ENCODE measurements around the gene KCNJ18.
"Not testable (repeated sequence)": the region's sequence is repeated elsewhere in the genome, so short reads cannot be mapped to it uniquely, and the experiment has no call there.

KCNJ18 gene

DNA sequence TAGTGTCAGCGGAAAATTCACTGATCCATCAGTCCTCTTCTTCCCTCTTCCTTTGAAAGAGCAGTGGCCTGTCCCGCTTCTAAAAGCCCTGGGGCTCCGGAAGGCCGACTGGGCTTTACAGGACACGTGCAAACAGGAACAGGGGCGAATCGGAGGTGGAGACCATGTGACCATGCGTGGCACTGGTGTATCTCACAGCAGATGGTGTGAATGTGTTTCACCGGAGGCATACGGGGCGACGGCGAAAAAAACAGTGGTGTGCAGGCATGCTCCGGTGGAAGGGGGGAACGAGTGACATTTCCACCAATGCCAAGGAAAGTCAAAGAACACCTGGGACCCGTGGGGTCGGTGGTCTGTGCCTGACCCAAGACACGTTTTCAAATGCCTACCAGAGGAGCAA, 8.4 kb upstream of the KCNJ18 start:
- not testable (repeated sequence) for DNase-seq (ENCODE audit: low read depth in 1 of 2, low spot score in 1 of 2)

- DNase-seq (ENCODE audit: low read depth in 1 of 2, low spot score in 1 of 2) = not testable (repeated sequence)
Measured at GRCh38 chr17:21684384-21684783, 7.9 kb upstream of the KCNJ18 start.

GRCh38 chr17:21685061-21685795, 7.1 kb upstream of the KCNJ18 start:
- DNase-seq (ENCODE audit: low read depth in 1 of 2, low spot score in 1 of 2) = not testable (repeated sequence)

DNA sequence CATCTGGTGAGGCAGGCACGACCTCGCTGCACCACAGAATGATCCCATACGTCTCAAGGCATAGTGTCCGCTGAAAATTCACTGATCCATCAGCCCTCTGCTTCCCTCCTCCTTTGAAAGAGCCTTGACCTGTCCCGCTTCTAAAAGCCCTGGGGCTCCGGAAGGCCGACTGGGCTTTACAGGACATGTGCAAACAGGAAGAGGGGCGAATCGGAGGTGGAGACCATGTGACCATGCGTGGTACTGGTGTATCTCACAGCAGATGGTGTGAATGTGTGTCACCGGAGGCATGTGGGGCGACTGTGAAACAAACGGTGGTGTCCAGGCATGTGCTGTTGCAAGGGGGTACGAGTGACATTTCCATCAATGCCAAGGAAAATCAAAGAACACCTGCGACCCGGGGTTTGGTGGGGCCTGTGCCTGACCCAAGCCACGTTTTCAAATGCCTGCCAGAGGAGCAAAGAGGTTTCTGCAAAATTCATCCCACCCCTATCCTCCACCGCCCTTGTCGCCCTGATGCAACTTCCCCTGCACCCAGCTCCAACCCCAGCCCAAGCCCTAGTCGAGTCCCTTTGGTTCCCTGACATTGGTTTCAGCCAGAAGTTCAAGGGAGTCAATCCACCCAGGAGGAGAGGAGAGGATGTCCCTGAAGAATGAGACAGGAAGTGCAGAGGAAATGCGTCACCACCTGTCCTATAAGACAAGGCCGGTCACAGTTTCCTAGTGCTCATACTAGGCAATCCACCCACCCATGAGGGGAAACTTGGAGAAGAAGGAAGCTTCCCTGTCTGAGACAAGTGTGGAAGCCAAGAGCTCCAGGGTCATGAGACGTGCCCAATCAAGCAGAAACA, 5.9 kb upstream of the KCNJ18 start:
- DNase-seq (ENCODE audit: low read depth in 1 of 2, low spot score in 1 of 2) = no peak

- no peak for DNase-seq (ENCODE audit: low read depth in 1 of 2, low spot score in 1 of 2)
Measured at GRCh38 chr17:21687136-21687953, 5.0 kb upstream of the KCNJ18 start.

GRCh38 chr17:21688293-21688949, 3.9 kb upstream of the KCNJ18 start:
- no peak for DNase-seq (ENCODE audit: low read depth in 1 of 2, low spot score in 1 of 2)

- no peak for DNase-seq (ENCODE audit: low read depth in 1 of 2, low spot score in 1 of 2)
Measured at GRCh38 chr17:21689604-21690003, 2.7 kb upstream of the KCNJ18 start.

- DNase-seq (ENCODE audit: low read depth in 1 of 2, low spot score in 1 of 2) = not testable (repeated sequence)
Measured at GRCh38 chr17:21690811-21691210, 1.5 kb upstream of the KCNJ18 start.

- not testable (repeated sequence) for DNase-seq (ENCODE audit: low read depth in 1 of 2, low spot score in 1 of 2)
Measured at GRCh38 chr17:21691481-21691880, 842 bp upstream of the KCNJ18 start.

- DNase-seq (ENCODE audit: low read depth in 1 of 2, low spot score in 1 of 2) = not testable (repeated sequence)
Measured at GRCh38 chr17:21692704-21693065, 362 bp downstream of the KCNJ18 start.

DNA sequence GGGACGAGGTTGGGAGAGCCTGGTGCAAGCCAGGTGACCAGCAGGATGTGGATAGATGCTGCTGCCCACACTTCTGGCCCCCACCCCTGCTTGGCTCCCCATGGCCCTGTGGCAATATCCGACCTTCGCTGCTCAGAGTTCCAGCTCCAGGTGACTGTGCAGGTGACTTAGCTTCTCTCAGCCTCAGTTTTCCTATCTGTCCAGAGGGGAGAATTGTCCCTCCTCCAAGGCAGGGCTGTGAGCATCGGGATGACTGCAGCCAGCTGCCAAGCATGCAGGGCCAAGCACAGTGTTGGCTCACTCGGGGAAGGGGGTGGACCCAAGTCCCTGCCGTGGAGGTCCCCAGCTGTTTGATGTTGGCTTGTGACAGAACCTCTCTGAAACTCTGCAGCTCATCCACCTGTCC, 1.1 kb downstream of the KCNJ18 start:
- DNase-seq (ENCODE audit: low read depth in 1 of 2, low spot score in 1 of 2) = not testable (repeated sequence)

- not testable (repeated sequence) for DNase-seq (ENCODE audit: low read depth in 1 of 2, low spot score in 1 of 2)
Measured at GRCh38 chr17:21693937-21694336, 1.6 kb downstream of the KCNJ18 start.

DNA sequence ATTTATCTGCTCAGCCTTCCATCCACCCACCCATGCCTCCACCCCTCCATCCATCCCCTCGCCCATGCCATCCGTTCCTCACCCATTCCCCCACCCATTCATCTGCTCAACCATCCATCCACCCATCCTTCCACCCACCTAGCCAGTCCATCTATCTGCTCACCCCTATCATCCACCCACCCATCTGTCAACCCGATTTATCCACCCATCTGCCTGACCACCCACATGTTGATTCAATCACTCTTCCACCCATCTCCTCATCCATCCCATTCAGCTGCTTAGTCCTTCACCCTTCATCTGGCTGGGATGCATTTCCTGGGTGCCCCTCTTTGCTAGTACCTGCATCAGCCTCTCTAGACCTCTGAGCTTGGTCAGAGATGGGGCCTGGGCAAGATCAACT, 3.9 kb downstream of the KCNJ18 start:
- DNase-seq (ENCODE audit: low read depth in 1 of 2, low spot score in 1 of 2) = not testable (repeated sequence)

DNA sequence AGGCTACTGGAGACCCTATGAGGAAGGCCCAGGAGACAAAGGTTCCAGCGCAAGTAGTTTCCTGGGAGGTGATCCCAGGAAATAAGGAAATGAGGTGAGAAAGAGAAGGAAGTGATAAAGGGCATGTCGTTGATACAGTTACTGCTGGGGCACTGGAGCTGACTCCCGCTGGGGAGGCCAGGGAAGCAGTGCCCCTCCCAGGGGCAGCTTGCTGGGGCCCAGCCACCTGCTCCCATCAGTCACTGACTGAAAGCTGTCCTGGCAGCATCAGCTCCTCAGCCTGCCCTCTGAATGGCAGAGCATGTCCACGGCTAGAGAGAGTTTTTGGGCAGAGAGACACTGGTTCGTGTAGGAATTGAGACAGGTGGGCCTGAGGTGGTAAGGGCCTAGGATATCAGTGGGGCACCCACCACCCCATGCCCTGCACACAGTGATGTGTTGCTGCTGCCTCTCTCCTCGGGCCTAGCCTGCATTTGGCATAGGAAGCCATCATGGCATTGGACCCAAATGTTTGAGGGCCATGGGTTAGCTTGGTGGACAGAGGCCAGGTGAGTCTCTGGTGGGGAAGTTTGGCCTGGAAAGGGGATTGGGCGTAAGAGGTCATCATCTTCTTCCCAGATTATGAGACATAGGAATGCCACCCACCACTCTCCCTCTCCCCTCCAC, 4.7 kb downstream of the KCNJ18 start:
- DNase-seq (ENCODE audit: low read depth in 1 of 2, low spot score in 1 of 2) = not testable (repeated sequence)

GRCh38 chr17:21697508-21697860, 5.2 kb downstream of the KCNJ18 start:
- not testable (repeated sequence) for DNase-seq (ENCODE audit: low read depth in 1 of 2, low spot score in 1 of 2)

DNA sequence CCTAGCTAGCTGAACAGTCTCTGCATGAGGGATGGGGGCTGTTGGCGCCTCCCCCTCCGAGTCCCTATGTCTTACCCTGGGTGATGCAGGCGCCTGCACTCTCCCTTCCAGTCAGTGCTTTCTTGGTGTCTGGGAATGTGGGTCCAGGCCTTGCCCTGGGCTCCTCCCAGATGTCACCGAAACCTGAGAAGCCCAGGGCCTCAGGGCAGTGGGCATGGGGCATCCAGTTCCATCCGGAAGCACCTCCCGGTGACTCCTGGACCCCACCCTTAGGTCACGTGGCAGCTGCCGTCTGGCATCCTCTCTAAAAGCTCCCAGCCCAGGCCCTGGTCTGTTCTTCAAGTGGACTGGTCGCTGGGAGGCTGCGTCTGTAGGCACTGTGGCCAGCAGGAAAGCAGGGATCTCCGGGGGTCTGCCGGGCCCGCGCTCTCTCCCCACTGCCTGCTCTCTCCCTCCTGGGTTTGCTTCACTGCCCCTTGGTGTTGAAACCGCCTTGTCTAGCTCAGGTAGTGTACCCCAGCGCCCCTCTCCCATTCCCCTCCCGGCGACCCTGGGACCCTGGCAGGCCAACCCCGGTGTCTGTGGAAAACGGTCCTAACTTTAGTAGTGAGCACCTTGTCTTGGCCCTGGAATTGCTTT, 6.2 kb downstream of the KCNJ18 start:
- not testable (repeated sequence) for DNase-seq (ENCODE audit: low read depth in 1 of 2, low spot score in 1 of 2)

- DNase-seq (ENCODE audit: low read depth in 1 of 2, low spot score in 1 of 2) = not testable (repeated sequence)
Measured at GRCh38 chr17:21699124-21699523, 6.8 kb downstream of the KCNJ18 start.

DNA sequence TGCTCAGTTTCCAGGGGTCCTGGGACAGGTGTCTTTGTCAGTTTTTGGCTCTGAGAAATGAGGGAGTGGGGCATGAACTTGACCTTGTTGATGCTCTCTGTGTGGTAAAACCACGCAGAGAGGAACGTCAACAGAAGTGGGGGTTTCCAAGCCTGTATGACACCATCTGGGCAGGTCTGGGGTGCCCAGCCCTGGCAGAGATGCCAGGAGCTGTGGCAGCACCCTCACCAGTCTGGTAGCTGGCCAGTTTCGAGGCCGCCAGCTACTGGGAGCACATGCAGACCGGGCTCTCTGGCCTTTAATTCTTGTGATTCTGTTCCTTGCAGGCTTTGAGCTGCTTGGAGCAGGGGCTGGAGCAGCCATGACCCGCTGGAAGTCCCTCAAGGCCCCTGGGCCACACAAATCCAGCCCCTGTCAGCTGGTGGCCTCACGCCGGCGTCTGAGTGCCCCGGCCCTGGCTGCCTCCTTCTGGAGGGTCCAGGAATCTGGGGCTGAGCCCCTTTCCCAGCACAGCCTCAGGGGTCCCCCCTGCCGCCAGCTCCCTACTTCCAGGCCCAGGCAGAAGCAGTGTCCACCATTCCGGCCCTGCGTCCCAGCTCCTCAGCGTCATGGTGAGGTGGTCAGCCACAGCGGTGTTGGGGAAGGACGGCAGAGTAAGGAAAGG, 7.4 kb downstream of the KCNJ18 start:
- DNase-seq (ENCODE audit: low read depth in 1 of 2, low spot score in 1 of 2) = not testable (repeated sequence)

DNA sequence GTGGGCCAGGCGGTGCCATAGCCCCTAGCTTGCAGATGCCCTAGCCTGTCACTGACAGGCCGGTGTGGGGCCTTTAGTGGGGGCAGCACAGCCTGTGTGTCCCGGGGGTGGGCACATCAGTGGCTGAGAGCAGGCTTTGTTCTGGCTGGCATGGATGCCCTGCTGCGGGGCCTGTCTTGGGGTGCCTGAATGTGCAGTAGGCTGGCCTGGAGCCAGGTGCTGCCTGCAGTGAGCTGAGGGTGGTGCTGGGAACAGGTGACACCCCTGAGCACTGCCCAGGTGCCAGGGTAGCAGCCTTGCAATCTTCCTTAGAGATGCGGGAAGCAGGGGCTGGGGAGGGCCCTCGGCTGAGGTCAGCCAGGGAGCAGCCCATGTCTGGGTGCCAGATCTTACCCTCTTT, 8.8 kb downstream of the KCNJ18 start:
- DNase-seq (ENCODE audit: low read depth in 1 of 2, low spot score in 1 of 2) = not testable (repeated sequence)

All from stimulated activated CD4-positive, alpha-beta T cell treated with anti-CD3 and anti-CD28 coated beads, Interleukin-15, amount 100 ng/mL, for 1 hour (primary cell).